Heart right ventricle (tissue), 16 donors: ENCODE measurements around the gene MERTK. TPM values are rescaled to one million over a fixed set of nuclear protein-coding genes. Genes with fewer than 3 reads are reported as not detected.

Source experiments
- ATAC-seq, 8 donors: fragments of 200-7000 bp; cut with Tn5 transposase; one replicate each; pipeline ENCODE4 v1.9.1; 2020; ENCODE audit warnings: mild to moderate bottlenecking in 8 of 8, moderate library complexity in 8 of 8, moderate number of reproducible peaks in 1 of 8
- DNase-seq, 2 donors: peaks; one replicate each; pipeline ENCODE4 v3.0.0-alpha.2; 2020
- H3K27ac ChIP-seq, 10 donors: fragments of 200-600 bp; sonication (generic) in 2 of 10; one replicate each; pipeline versions ENCODE4 v1.5.0 to v1.8.0; 2020 to 2022; ENCODE audit warnings: mild to moderate bottlenecking in 3 of 10
- H3K27me3 ChIP-seq, 7 donors: fragments of 200-600 bp; one replicate each; pipeline ENCODE4 v1.8.0; 2021 to 2022; ENCODE audit warnings: mild to moderate bottlenecking in 2 of 7
- H3K36me3 ChIP-seq, 9 donors: fragments of 200-600 bp; sonication (generic) in 1 of 9; one replicate each; pipeline versions ENCODE4 v1.5.0 to v1.8.0; 2020 to 2022; ENCODE audit warnings: mild to moderate bottlenecking in 2 of 9
- H3K4me1 ChIP-seq, 9 donors: fragments of 200-600 bp; sonication (generic) in 1 of 9; one replicate each; pipeline versions ENCODE4 v1.5.0 to v1.8.0; 2020 to 2022; ENCODE audit warnings: mild to moderate bottlenecking in 4 of 9
- H3K4me3 ChIP-seq, 10 donors: fragments of 200-600 bp; sonication (generic) in 2 of 10; one replicate each; pipeline versions ENCODE4 v1.5.0 to v1.8.0; 2020 to 2022; ENCODE audit warnings: mild to moderate bottlenecking in 7 of 10, moderate library complexity in 2 of 10
- H3K9me3 ChIP-seq, 11 donors: fragments of 200-600 bp in 10 of 11; sonication (generic) in 2 of 11; one replicate each; pipeline versions ENCODE4 v1.5.0 to v1.8.0; 2013 to 2022; ENCODE audit warnings: mild to moderate bottlenecking in 2 of 11, control low read depth in 1 of 11, moderate library complexity in 1 of 11
- CTCF ChIP-seq, 9 donors: fragments of 200-600 bp; sonication (generic) in 2 of 9; IDR thresholded peaks; one replicate each; pipeline versions ENCODE4 v1.5.0 to v1.8.0; 2021 to 2022; ENCODE audit warnings: antibody characterized with exemption in 9 of 9, mild to moderate bottlenecking in 5 of 9, moderate library complexity in 1 of 9
- WGBS, 2 donors: extraction: QIAGEN DNeasy Blood & Tissue Kit; methylation state at CpG; one replicate each; pipeline ENCODE4 v1.1.7; 2013; ENCODE audit warnings: inconsistent platforms in 1 of 2; 5-methylcytosine and 5-hydroxymethylcytosine counted together
- intact Hi-C, 10 donors: fragments of 100-400 bp; cut with DNase I; formaldehyde crosslinking; loops; one replicate each; pipeline versions ENCODE4 v1.11.1 to v1.14.2; 2022
- polyA plus RNA-seq, 2 donors: library from polyadenylated mRNA; stranded (reverse); fragments of 200-250 nt; gene quantifications; one replicate each; pipeline ENCODE4 v1.2.3, GENCODE V29; 2013
- total RNA-seq, 10 donors: library from RNA; stranded (reverse); fragmentation: NEBNext Ultra II Directional in 3 of 10; extraction: Animal tissue kit (Norgen Biotek cat#: 25700) in 3 of 10; gene quantifications; one replicate each; pipeline versions ENCODE4 v1.2.1 to v1.2.4, GENCODE V29; 2021 to 2023
- donor health status: Arrhythmogenic right ventricular cardiomyopathy.
- donor health status: ischemic (EF 13 %, LVEDD 7.1; RV severe dilation, severe dysfunction).
- donor health status: healthy with polysubstance abuse.
- donor health status: DM: no; HTN: yes; CAD: no.
- donor health status: DM: no; HTN: no; CAD: no.
- donor health status: ischemic (EF 25% LVEDD 6.9; RV normal size, moderate dysfunction).
- donor health status: ischemic (EF 25% LVEDD 5.7; RV mildly dilated, moderate dysfunction).
- donor health status: healthy.
- donor health status: DM: yes; HTN: yes; CAD: no.
- donor health status: Ischemic cardiomyopathy.
- donor health status: ischemic (EF 35%, LVEDD 5.7; RV mildly dilated, moderate dysfunction).
- donor health status: nonischemic (EF 11% LVEDD 7.7; RV severe dilation, severe dysfunction).
- donor health status: DM: yes; HTN: yes; CAD: no.
- donor health status: PGD.
- donor health status: ischemic (EF 29% LVEDD 5.4; RV normal size, mild dysfunction).
- donor health status: nonischemic (EF 23%, LVEDD 6.1; RV moderate dilation, normal function).

Gene MERTK
- total and polyA plus RNA-seq, 12 donors, result 2.3 to 8.9 (median 3.9) TPM

GRCh38 chr2:111919794-111920608, 21.6 kb downstream of the MERTK start:
- ATAC-seq (peak; percentile 54 to 91 (median 74)), DNase-seq (peak; percentile 38 to 48)
- Histone ChIP-seq H3K4me1 (peaks cover 0 to 33% (median 15%) of the 10 kb centered on the region in 9 donors), H3K27me3 (no peaks in the 10 kb centered on the region), H3K4me3 (no peak overlapping the region), H3K27ac (peak overlapping the region in 4 of 10 donors; percentile 19 to 50 (median 30)), H3K36me3 (peaks cover 0 to 19% (median 0%) of the 10 kb centered on the region in 9 donors), H3K9me3 (no peaks in the 10 kb centered on the region)
- TF ChIP-seq CTCF (IDR thresholded peaks at IDR 0.05), result no peak
- WGBS, 2 donors, result 56 to 62% methylated on average over 8 of the region's 8 CpGs
- intact Hi-C loops, result no loop called here

GRCh38 chr2:111923276-111923804, 24.9 kb downstream of the MERTK start:
- Histone ChIP-seq H3K4me3 (no peak overlapping the region), H3K9me3 (no peaks in the 10 kb centered on the region), H3K27me3 (no peaks in the 10 kb centered on the region), H3K27ac (no peak overlapping the region), H3K4me1 (peaks cover 0 to 34% (median 24%) of the 10 kb centered on the region in 9 donors), H3K36me3 (peaks cover 0 to 21% (median 0%) of the 10 kb centered on the region in 9 donors)
- 71 to 77% methylated on average over 4 of the region's 4 CpGs for WGBS, 2 donors
- ATAC-seq (peak in 7 of 8 donors; percentile 37 to 79 (median 56)), DNase-seq (no peak)
- intact Hi-C loops, result no loop called here
- TF ChIP-seq CTCF (IDR thresholded peaks at IDR 0.05), result no peak

GRCh38 chr2:111924617-111925107, 26.3 kb downstream of the MERTK start:
- no peak for TF ChIP-seq CTCF (IDR thresholded peaks at IDR 0.05)
- no peaks in the 10 kb centered on the region for H3K27me3 ChIP-seq
- H3K4me1 ChIP-seq, result peaks cover 0 to 22% (median 17%) of the 10 kb centered on the region in 9 donors
- peaks cover 0 to 32% (median 0%) of the 10 kb centered on the region in 9 donors for H3K36me3 ChIP-seq
- H3K9me3 ChIP-seq, result no peaks in the 10 kb centered on the region
- ATAC-seq, result no peak
- H3K4me3 ChIP-seq, result no peak overlapping the region
- 92 to 94% methylated on average over 3 of the region's 3 CpGs for WGBS, 2 donors
- no peak for DNase-seq
- H3K27ac ChIP-seq, result no peak overlapping the region
- intact Hi-C loops, result no loop called here

- Histone ChIP-seq H3K4me1 (peaks cover 0 to 20% (median 6%) of the 10 kb centered on the region in 9 donors), H3K4me3 (no peak overlapping the region), H3K36me3 (peaks cover 0 to 52% (median 0%) of the 10 kb centered on the region in 9 donors), H3K27me3 (no peaks in the 10 kb centered on the region), H3K27ac (no peak overlapping the region), H3K9me3 (no peaks in the 10 kb centered on the region)
- 68 to 78% methylated on average over 2 of the region's 2 CpGs for WGBS, 2 donors
- intact Hi-C loops, result no loop called here
- TF ChIP-seq CTCF (IDR thresholded peaks at IDR 0.05), result no peak
- ATAC-seq, result no peak
- DNase-seq, result no peak
Observed at GRCh38 chr2:111927723-111928122, 29.3 kb downstream of the MERTK start.
